Retinal pigment epithelial cell (primary cell): ENCODE data around the gene SF3A1.
"Not testable (repeated sequence)": the region's sequence is repeated elsewhere in the genome, so short reads cannot be mapped to it uniquely, and the experiment has no call there.

ENCODE experiments used
- DNase-seq: peaks from one replicate; pipeline ENCODE4 v3.0.0-alpha.2; 2010; ENCODE audit warnings: low read depth
- H3K4me3 ChIP-seq: 2 replicates; pipeline ENCODE4 v1.5.1; 2011; ENCODE audit warnings: mild to moderate bottlenecking, low read length, control low read depth, moderate library complexity
- CTCF ChIP-seq: conservative IDR thresholded peaks from 2 replicates; pipeline ENCODE4 v1.5.1; 2011; ENCODE audit warnings: low read depth, low read length, control low read depth, inconsistent platforms

Gene SF3A1

DNA sequence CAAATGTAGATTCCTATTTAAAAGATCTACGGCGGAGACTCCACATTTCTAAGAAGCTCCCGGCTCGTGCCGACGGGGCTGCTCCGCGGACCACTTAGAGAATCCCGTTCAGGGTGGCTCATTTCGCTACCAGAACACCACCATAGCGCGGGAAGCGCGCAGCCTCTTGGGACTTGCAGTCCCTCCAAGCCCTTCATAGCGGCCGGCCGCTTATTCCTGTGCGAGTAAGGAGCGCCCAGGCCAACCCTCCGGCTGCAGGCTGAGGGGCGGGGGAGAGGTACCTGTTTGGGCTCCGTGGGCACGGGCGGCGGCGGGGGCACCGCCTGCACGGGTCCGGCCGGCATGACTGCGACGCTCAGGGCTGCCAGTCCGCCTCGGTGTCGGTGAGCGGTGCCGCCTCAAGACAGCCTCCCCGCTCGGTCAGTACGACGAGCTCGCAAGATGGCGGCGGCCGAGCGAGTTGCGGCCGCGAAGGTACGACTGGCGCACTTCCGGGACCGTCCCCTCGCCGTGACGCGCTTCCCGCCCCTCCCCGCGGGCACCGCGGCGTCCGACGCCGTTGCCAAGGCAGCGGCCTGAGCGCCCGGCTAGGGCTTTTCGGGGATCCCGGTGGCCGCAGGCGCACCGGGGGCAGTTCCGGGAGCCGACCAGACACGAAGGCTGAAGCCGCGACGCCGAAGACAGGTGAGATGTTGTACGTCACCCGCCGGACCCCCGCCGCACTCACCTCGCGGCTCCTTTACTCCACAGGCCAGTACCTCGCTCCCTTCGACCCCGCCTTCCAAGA is at the start of gene SF3A1, which contains the start of gene CCDC157:
Gene SF3A1, minus strand, starts transcription at position 446 of the 787 bp plus-strand sequence. Its CDS starts 102 bp downstream, at position 344.
Gene CCDC157, plus strand, starts transcription at position 559 of the 787 bp plus-strand sequence. CDS start 8,994 bp downstream, outside the sequence.
- DNase-seq, result peak; percentile 81
- H3K4me3 ChIP-seq, result peak within 1 kb of the TSS; percentile 94
- TF ChIP-seq CTCF, result no peak

GRCh38 chr22:30406400-30406799 is 49.7 kb upstream of the SF3A1 start:
- H3K4me3 ChIP-seq, result no peak overlapping the region
- no peak for TF ChIP-seq CTCF
- DNase-seq, result peak; percentile 61

GRCh38 chr22:30405731-30406130 is 49.0 kb upstream of the SF3A1 start:
- no peak for TF ChIP-seq CTCF
- H3K4me3 ChIP-seq, result no peak overlapping the region
- no peak for DNase-seq

DNA sequence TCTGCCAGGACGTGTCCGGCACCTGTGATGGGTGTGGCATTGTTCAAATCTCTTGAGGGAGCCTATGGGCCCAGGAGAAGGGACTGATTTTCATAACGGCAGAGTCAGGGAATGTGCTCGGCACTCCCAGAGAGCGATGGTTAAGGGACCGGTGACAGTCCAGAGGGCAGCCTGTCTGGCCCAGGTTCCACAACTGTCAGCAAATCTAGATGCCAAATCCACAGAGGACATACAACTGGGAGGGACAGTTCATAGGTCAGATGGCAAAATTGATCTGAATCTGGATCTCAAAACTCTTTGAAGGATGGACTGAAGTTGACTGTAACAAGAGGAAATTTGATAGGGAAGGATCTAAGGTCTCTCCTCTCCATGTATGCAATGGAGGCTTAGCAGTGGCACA is 47.6 kb upstream of the SF3A1 start:
- DNase-seq, result no peak
- no peak for TF ChIP-seq CTCF

DNA sequence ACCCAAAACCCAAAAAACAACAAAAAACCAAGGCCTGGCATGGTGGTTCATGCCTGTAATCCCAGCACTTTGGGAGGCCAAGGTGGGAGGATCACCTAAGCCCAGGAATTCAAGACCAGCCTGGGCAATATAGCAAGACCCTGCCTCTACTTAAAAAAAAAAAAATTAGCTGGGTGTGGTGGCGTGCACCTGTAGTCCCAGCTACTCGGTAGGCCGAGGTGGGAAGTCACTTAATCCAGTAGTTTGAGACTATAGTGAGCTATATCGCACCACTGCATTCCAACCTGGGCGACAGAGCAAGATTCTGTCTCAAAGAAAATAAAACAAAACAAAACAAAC is 46.0 kb upstream of the SF3A1 start:
- not testable (repeated sequence) for H3K4me3 ChIP-seq

More for the DNA sequence above, 47.6 kb upstream of the SF3A1 start:
- no peak overlapping the region for H3K4me3 ChIP-seq

DNA sequence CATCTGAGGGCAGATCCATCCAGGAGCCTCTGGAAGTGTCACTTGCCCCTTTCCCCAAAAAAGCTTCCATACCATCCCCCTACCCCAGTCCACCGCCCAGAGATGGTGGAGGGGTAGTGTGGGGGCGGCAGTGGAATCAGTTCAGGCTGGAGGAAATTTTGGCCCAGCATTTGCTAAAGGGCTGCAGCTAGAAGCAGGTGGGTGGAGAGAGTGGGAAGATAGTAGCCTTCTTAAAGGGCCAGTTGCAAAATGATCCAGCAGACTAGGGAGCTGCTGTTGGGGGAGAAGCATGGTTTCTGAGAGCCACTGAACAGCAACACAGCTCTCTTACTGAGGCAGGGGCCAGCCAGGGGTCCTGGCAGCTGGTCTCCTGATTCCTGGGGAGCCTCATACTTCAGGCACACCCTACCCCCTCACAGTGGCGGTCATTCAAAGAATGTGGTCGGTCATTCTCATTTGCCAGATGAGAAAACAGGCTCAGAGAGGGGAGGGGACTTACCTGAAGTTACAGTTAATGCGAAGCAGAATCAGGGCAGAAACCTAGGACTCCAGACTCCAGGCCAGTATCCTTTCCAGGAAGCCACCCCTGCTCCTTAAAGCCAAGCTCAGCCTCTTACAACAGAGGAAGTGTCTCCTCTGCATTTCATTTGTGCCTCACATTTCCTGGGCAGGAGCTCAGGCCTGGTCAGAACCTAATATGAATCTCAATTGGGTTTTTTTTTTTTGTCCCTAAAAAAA is 45.5 kb upstream of the SF3A1 start:
- no peak for TF ChIP-seq CTCF
- DNase-seq, result no peak
- H3K4me3 ChIP-seq, result no peak overlapping the region

More for the DNA sequence above, 46.0 kb upstream of the SF3A1 start:
- DNase-seq, result not testable (repeated sequence)

GRCh38 chr22:30401024-30401423 is 44.3 kb upstream of the SF3A1 start:
- not testable (repeated sequence) for H3K4me3 ChIP-seq

DNA sequence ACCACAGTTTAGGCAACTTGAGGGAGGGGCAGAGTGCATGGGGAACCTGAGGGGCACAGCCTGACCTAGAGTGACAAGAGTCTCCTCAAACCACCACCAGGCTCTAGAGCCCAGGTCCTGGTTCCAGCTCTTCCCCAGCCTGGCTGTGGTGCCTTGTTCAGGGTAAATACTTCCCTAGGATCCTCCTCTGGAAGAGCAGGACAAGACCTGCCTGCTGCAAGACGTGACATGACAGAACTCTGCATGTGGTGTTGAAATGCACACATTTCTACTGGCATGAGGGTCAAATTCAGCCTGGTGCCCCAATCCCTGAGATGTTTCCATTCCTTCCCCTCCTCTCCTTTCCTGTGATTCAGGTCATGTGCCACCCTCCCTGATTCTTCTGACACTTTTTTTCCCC is 43.5 kb upstream of the SF3A1 start:
- no peak overlapping the region for H3K4me3 ChIP-seq
- no peak for TF ChIP-seq CTCF
- no peak for DNase-seq

More at GRCh38 chr22:30401024-30401423, 44.3 kb upstream of the SF3A1 start:
- DNase-seq, result not testable (repeated sequence)
